HepG2 (cell line): ENCODE measurements around the gene KCNQ2. TPM values are rescaled to one million over a fixed set of nuclear protein-coding genes. Genes with fewer than 3 reads are reported as not detected.

ENCODE experiments used
- ASH2L ChIP-seq: fragments of 300-600, 200-600 bp; sonication (generic); IDR thresholded peaks from 2 replicates; pipeline ENCODE4 v1.7.0; 2017; ENCODE audit warnings: low read depth, mild to moderate bottlenecking, moderate library complexity, mixed read lengths, low read length; ENCODE audit not compliant: insufficient read length
- CAMTA2 ChIP-seq: sonication (generic); formaldehyde crosslinking; IDR thresholded peaks from 2 replicates; pipeline ENCODE4 v1.4.0; 2020; ENCODE audit warnings: mild to moderate bottlenecking, missing genetic modification reagents, borderline replicate concordance
- CENPT ChIP-seq: sonication (generic); formaldehyde crosslinking; IDR thresholded peaks from 2 replicates; pipeline ENCODE4 v1.8.0; 2022; ENCODE audit warnings: low read depth, mild to moderate bottlenecking, moderate library complexity, missing genetic modification reagents
- GTF2F1 ChIP-seq: fragments of 150-350 bp; IDR thresholded peaks from 2 replicates; pipeline ENCODE4 v1.6.1; 2014; ENCODE audit warnings: low read length
- HIC2 ChIP-seq: sonication (generic); formaldehyde crosslinking; IDR thresholded peaks from 2 replicates; pipeline ENCODE4 v1.9.0; 2022; ENCODE audit warnings: low read depth, missing genetic modification reagents
- MBNL3 ChIP-seq: fragments of 250-450 bp; sonication (Bioruptor Pico); conservative IDR thresholded peaks from 2 replicates; pipeline ENCODE4 v1.8.0; 2022; ENCODE audit warnings: mild to moderate bottlenecking, inconsistent platforms
- PLRG1 ChIP-seq: fragments of 450-650 bp; conservative IDR thresholded peaks from 2 replicates; pipeline ENCODE4 v1.6.1; 2016
- RARA ChIP-seq: IDR thresholded peaks from 2 replicates; pipeline ENCODE4 v1.6.1; 2016; ENCODE audit warnings: missing genetic modification reagents, missing compliant biosample characterization
- TCF12 ChIP-seq, 2 experiments: fragments of 450-650 bp in 1 of 2; sonication (generic) in 1 of 2; formaldehyde crosslinking in 1 of 2; IDR thresholded peaks; 2 replicates each; pipeline versions ENCODE4 v1.6.1 to v1.8.0; 2017 to 2022; ENCODE audit warnings: antibody characterized with exemption in 1 of 2, mild to moderate bottlenecking in 1 of 2, missing genetic modification reagents in 1 of 2, moderate library complexity in 1 of 2
- TGIF2 ChIP-seq: IDR thresholded peaks from 2 replicates; pipeline ENCODE4 v1.6.1; 2016; ENCODE audit warnings: control low read depth, missing compliant biosample characterization
- TRIM22 ChIP-seq: fragments of 450-650 bp; IDR thresholded peaks from 2 replicates; pipeline ENCODE4 v1.6.1; 2017
- ZBTB38 ChIP-seq: sonication (generic); formaldehyde crosslinking; IDR thresholded peaks from 2 replicates; pipeline ENCODE4 v1.5.1; 2020; ENCODE audit warnings: mild to moderate bottlenecking, missing genetic modification reagents
- ZFP41 ChIP-seq: sonication (generic); formaldehyde crosslinking; IDR thresholded peaks from 2 replicates; pipeline ENCODE4 v1.4.0; 2020; ENCODE audit warnings: mild to moderate bottlenecking, missing genetic modification reagents, borderline replicate concordance
- ZFX ChIP-seq: sonication (generic); formaldehyde crosslinking; IDR thresholded peaks from 2 replicates; pipeline ENCODE4 v1.4.0; 2020; ENCODE audit warnings: mild to moderate bottlenecking, low read depth, missing genetic modification reagents, moderate library complexity
- ZNF143 ChIP-seq: sonication (generic); formaldehyde crosslinking; IDR thresholded peaks from 2 replicates; pipeline ENCODE4 v1.4.0; 2020; ENCODE audit warnings: missing genetic modification reagents
- ZNF276 ChIP-seq: sonication (generic); formaldehyde crosslinking; IDR thresholded peaks from 2 replicates; pipeline ENCODE4 v1.4.0; 2020; ENCODE audit warnings: mild to moderate bottlenecking, low read depth, missing genetic modification reagents
- ZNF329 ChIP-seq: sonication (generic); formaldehyde crosslinking; IDR thresholded peaks from 2 replicates; pipeline ENCODE4 v1.9.0; 2021; ENCODE audit warnings: low read depth, mild to moderate bottlenecking, missing genetic modification reagents
- ZNF414 ChIP-seq: sonication (generic); formaldehyde crosslinking; IDR thresholded peaks from 2 replicates; pipeline ENCODE4 v1.5.0; 2020; ENCODE audit warnings: missing genetic modification reagents
- ZNF501 ChIP-seq: sonication (generic); formaldehyde crosslinking; IDR thresholded peaks from 2 replicates; pipeline ENCODE4 v1.5.1; 2020; ENCODE audit warnings: mild to moderate bottlenecking, moderate library complexity, missing genetic modification reagents
- ZNF546 ChIP-seq: sonication (generic); formaldehyde crosslinking; conservative IDR thresholded peaks from 2 replicates; pipeline ENCODE4 v1.8.1; 2023; ENCODE audit warnings: mild to moderate bottlenecking, missing genetic modification reagents
- polyA plus RNA-seq, 8 experiments: library from polyadenylated mRNA; depleted of rRNA in 3 of 8; stranded (reverse) in 7 of 8; unstranded in 1 of 8; fragments of >200 nt; fragmentation: Illumina TruSeq in 4 of 8; extraction: Trizol in 4 of 8; gene quantifications; 2 replicates each; pipeline versions ENCODE4 v1.2.1 to v1.2.3, GENCODE V29; 2011 to 2016; ENCODE audit warnings: low read depth in 4 of 8, missing spikeins in 1 of 8, mixed read lengths in 1 of 8; ENCODE audit not compliant: insufficient read depth in 1 of 8
- total RNA-seq, 5 experiments: library from RNA; depleted of rRNA; stranded (reverse); fragments of >200 nt; fragmentation: Illumina TruSeq; extraction: Trizol; gene quantifications; 2 replicates each; pipeline ENCODE4 v1.2.3, GENCODE V29; 2016; ENCODE audit warnings: low read depth in 1 of 5

Gene KCNQ2
- total and polyA plus RNA-seq, 2 of the 13 experiments (the other 11 are each of a cell fraction or from before 2014, with no cell fraction given) = not detected

- TF ChIP-seq ZNF501 (CRISPR knock-in tag) = no peak
- TF ChIP-seq TCF12 (IDR thresholded peaks at IDR 0.05) = no peak
- no peak for TF ChIP-seq TCF12 (CRISPR knock-in tag; IDR thresholded peaks at IDR 0.05)
- TF ChIP-seq PLRG1 = no peak
- no peak for TF ChIP-seq RARA (CRISPR knock-in tag)
- TF ChIP-seq GTF2F1 = no peak
- TF ChIP-seq HIC2 = peak; percentile 47; the same call in 1 of the 2 replicates
- TF ChIP-seq CENPT = no peak
- TF ChIP-seq ASH2L = no peak
- TF ChIP-seq ZNF546 = no peak
- TF ChIP-seq MBNL3 (CRISPR knock-in tag) = no peak
- no peak for TF ChIP-seq ZNF329 (CRISPR knock-in tag)
- TF ChIP-seq ZNF414 = no peak
- TF ChIP-seq TGIF2 (CRISPR knock-in tag) = no peak
- TF ChIP-seq ZNF276 (CRISPR knock-in tag) = no peak
- TF ChIP-seq CAMTA2 (CRISPR knock-in tag) = no peak
- peak; percentile 46; the same call in 1 of the 2 replicates for TF ChIP-seq ZFX
- TF ChIP-seq ZBTB38 (CRISPR knock-in tag) = no peak
- TF ChIP-seq ZNF143 = no peak
- TF ChIP-seq ZFP41 (CRISPR knock-in tag) = no peak
- no peak for TF ChIP-seq TRIM22
Measured at GRCh38 chr20:63452821-63453523, 19.5 kb downstream of the KCNQ2 start (continued).
